Upper lobe of right lung (tissue), 1 donor: ENCODE data around the gene CYP2A6. TPM values are rescaled to one million over a fixed set of nuclear protein-coding genes. Genes with fewer than 3 reads are reported as not detected.
A peak's percentile ranks its signal among the peaks of the same experiment; 100 is the strongest.
"Not testable (repeated sequence)": the region's sequence is repeated elsewhere in the genome, so short reads cannot be mapped to it uniquely, and the experiment has no call there.

Experiments used
- ATAC-seq: fragments of 200-7000 bp; cut with Tn5 transposase; one replicate; pipeline ENCODE4 v1.9.1; 2020; ENCODE audit warnings: mild to moderate bottlenecking, moderate library complexity
- DNase-seq: peaks from one replicate; pipeline ENCODE4 v3.0.0-alpha.2; 2020
- H3K27ac ChIP-seq: fragments of 200-600 bp; one replicate; pipeline ENCODE4 v1.8.0; 2022
- H3K27me3 ChIP-seq: fragments of 200-600 bp; one replicate; pipeline ENCODE4 v1.8.0; 2022; ENCODE audit warnings: mild to moderate bottlenecking
- H3K36me3 ChIP-seq: fragments of 200-600 bp; one replicate; pipeline ENCODE4 v1.8.0; 2022
- H3K4me1 ChIP-seq: fragments of 200-600 bp; one replicate; pipeline ENCODE4 v1.8.0; 2022
- H3K4me3 ChIP-seq: fragments of 200-600 bp; one replicate; pipeline ENCODE4 v1.8.0; 2022; ENCODE audit warnings: mild to moderate bottlenecking
- H3K9me3 ChIP-seq: fragments of 200-600 bp; one replicate; pipeline ENCODE4 v1.8.0; 2022
- intact Hi-C: fragments of 100-400 bp; cut with DNase I; formaldehyde crosslinking; loops from one replicate; pipeline ENCODE4 v1.11.0; 2022
- total RNA-seq: library from RNA; stranded (reverse); fragmentation: NEBNext Ultra II Directional; extraction: Animal tissue kit (Norgen Biotek cat#: 25700); gene quantifications from one replicate; pipeline ENCODE4 v1.2.1, GENCODE V29; 2021
- TF ChIP-seq, protein P1 (sequence below): fragments of 200-600 bp; IDR thresholded peaks from one replicate; pipeline ENCODE4 v1.8.0; 2022; ENCODE audit warnings: antibody characterized with exemption
- donor health status: DM: no; HTN: yes; CAD: no; lungs with severe emphysema.

CYP2A6 gene
- total RNA-seq, 1 donor from 2014 or later, result not detected

DNA sequence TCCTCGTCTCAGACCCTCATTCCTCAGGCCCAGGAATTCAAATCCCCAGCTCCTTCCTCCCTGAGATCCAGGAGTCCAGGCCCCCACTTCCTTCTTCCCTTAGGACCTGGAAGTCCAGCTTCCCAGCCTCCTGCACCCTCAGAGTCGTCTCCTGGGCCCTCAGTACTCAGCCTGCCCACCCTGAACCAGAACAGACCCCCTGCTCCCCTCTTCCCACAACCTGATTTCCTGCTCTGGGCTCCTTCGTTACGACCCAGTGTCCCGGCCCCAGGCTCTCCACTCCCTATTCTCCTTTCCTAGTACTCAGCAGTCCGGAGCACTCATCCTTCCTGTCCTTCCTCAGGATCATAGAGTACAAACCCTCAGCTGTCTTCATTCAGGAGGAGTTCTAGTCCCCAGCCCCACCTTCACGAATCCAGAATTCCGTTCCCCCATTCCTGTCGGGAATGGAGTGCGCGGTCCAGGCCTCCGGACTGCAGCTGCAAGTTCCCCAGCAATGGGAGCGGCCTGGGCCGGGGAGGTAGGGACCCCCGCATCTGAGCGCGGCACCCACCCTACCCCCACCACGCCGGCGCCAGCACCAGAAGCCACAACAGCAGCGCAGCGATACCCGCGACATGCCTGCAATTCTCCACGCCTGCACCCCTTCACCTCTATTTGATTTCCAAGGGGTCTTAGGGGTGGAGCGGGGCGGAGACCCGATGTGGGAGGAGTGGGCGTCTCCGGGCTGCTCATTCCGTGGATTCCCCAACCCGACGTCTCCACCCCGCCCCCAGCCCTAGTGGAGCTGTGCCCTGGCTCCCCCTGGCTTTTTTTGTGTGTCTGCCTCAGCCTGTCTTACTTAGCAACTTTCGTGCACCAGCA is 38.5 kb downstream of the CYP2A6 start:
- Histone ChIP-seq H3K36me3 (peaks cover 29% of the 10 kb centered on the region), H3K27me3 (no peaks in the 10 kb centered on the region), H3K9me3 (no peaks in the 10 kb centered on the region), H3K27ac (peak overlapping the region; percentile 78), H3K4me3 (peak overlapping the region; percentile 50), H3K4me1 (peaks cover 44% of the 10 kb centered on the region)
- ATAC-seq (no peak), DNase-seq (no peak)
- intact Hi-C loops, result no loop called here
- TF ChIP-seq, protein P1, sequence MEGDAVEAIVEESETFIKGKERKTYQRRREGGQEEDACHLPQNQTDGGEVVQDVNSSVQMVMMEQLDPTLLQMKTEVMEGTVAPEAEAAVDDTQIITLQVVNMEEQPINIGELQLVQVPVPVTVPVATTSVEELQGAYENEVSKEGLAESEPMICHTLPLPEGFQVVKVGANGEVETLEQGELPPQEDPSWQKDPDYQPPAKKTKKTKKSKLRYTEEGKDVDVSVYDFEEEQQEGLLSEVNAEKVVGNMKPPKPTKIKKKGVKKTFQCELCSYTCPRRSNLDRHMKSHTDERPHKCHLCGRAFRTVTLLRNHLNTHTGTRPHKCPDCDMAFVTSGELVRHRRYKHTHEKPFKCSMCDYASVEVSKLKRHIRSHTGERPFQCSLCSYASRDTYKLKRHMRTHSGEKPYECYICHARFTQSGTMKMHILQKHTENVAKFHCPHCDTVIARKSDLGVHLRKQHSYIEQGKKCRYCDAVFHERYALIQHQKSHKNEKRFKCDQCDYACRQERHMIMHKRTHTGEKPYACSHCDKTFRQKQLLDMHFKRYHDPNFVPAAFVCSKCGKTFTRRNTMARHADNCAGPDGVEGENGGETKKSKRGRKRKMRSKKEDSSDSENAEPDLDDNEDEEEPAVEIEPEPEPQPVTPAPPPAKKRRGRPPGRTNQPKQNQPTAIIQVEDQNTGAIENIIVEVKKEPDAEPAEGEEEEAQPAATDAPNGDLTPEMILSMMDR, result no peak

DNA sequence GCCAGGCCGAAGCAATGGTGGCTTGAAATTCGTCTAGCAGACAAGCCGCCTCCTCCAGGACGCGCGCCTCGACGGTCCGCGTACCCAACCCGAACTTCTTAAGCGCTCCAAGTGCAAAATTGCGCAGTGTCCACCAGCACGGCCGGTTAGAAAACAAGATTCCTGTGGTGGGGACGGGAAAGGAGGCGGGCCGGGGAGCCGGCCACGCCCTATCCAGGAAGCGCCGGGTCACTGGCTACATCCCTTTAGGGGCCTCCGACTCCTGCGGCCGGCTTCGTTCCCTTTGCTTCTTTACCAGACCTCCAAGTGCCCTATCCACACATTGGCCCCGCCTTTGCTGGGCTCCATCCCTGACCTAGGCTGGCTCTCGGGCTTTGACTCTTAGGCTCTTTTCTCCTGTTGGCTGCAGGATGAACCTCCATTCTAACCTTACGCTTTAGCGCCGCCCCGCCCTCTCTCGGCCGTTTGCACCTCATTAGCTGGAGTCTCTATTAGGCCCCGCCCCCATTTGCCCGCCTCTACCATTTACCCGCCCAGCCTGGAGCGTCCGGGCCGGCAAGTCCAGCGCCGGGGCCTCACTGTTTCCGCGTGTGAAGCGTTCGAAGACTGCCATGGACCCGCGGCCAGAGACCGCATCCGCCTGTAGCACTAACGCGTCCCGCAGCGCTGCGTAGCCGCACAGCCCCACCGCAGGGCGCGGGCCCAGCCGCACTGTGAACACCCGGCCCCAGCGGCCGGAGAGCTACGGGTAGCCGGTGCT is 39.4 kb downstream of the CYP2A6 start:
- ATAC-seq (peak; percentile 90), DNase-seq (peak; percentile 93)
- Histone ChIP-seq H3K36me3 (peaks cover 36% of the 10 kb centered on the region), H3K4me3 (peak overlapping the region; percentile 50), H3K4me1 (peaks cover 53% of the 10 kb centered on the region), H3K27ac (peak overlapping the region; percentile 78)
- H3K9me3 ChIP-seq, H3K27me3 ChIP-seq, intact Hi-C loops: not testable (repeated sequence)

DNA sequence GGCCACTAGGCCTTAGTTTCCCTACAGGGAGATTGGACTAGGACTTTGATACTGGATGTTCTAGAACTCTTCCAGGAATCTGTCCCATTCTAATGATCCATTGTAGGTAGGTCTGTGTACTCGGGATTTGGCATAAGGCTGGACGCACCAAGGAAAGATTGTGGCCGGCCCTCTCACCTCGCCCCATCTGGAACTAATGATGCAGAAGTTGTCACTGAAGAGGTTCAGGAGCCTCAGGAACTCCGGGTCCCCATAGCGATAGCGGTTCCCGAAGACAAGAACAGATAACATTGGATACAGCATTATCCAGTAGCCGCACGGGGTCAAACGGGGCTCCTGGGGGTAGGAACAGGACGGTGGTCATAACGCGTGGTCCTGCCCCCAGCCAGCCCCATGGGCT is 40.1 kb downstream of the CYP2A6 start:
- TF ChIP-seq, protein P1, result no peak
- intact Hi-C loops, result no loop called here
- Histone ChIP-seq H3K4me3 (peak overlapping the region; percentile 50), H3K27ac (peak overlapping the region; percentile 78), H3K27me3 (no peaks in the 10 kb centered on the region), H3K36me3 (peaks cover 42% of the 10 kb centered on the region), H3K4me1 (peaks cover 59% of the 10 kb centered on the region), H3K9me3 (no peaks in the 10 kb centered on the region)
- ATAC-seq (no peak), DNase-seq (no peak)

DNA sequence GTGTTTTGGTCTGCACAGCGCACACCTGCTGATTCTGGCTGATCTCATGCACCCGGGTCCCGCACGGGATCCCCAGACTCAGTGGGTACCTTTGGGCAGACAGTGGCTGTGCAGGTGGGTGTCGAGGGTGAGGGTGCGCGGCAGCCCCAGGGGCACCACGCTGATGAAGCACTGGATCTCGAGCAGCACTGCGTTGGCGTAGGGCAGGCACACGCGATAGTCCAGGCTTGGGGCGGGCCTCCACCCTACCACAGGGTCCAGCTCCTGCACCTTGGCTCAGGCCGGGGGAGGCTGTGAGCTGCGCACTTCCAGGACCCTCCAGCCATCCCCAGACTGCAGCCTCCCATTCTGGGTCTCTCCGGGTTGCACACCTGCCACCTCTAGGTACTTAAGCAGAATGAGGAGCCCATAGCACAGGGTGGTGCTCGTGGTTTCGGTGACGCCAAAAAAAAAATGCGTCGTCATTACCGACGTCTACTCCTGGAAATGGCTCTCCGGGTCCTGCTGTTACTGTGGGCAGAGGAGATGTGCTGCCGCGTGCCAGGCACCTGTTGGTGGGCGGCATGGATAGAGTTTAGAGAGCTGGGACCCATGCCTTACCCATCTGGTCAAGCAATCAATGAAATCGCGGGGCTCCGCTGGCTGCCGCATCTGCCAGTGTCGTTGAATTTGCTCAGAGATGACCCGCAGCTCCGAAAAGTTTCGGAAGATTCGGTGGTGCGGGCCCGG is 40.7 kb downstream of the CYP2A6 start:
- Histone ChIP-seq H3K4me1 (peaks cover 66% of the 10 kb centered on the region), H3K36me3 (peaks cover 48% of the 10 kb centered on the region), H3K4me3 (peak overlapping the region; percentile 50), H3K27ac (peak overlapping the region; percentile 78), H3K27me3 (no peaks in the 10 kb centered on the region), H3K9me3 (no peaks in the 10 kb centered on the region)
- DNase-seq (peak; percentile 65), ATAC-seq (no peak)
- TF ChIP-seq, protein P1, result no peak
- intact Hi-C loops, result no loop called here

DNA sequence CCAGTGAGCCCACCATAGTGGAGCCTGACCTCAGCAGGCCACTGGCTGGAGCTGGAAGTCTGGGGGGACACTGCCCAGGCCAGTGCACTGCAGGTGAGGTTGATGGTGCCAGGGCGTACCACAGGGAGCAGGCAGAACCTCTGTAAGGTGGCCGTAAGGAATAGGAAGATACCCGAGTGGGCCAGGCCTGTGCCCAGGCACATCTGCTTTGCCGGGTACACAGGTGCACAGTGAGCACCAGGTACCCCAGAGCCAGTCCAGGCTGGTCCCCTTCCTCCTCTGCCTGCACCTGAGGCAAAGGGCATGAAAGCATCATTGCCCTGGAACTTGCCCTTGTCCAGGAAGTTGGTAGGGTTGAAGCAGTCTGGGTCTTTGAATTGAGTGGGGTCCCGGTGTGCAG is 41.8 kb downstream of the CYP2A6 start:
- intact Hi-C loops, result no loop called here
- Histone ChIP-seq H3K36me3 (peaks cover 55% of the 10 kb centered on the region), H3K27ac (no peak overlapping the region)

More for the DNA sequence above, 41.8 kb downstream of the CYP2A6 start:
- Histone ChIP-seq H3K4me3 (no peak overlapping the region), H3K4me1 (peaks cover 76% of the 10 kb centered on the region), H3K27me3 (no peaks in the 10 kb centered on the region), H3K9me3 (no peaks in the 10 kb centered on the region)
- TF ChIP-seq, protein P1, result no peak
- ATAC-seq, result no peak
- no peak for DNase-seq
